HG03097 (cell line): ENCODE data around the gene IVNS1ABP.
"Not testable (repeated sequence)": the region's sequence is repeated elsewhere in the genome, so short reads cannot be mapped to it uniquely, and the experiment has no call there.

Experiments used
- ATAC-seq: cut with Tn5 transposase; IDR thresholded peaks from one replicate; pipeline ENCODE4 v1.9.1; 2021; ENCODE audit not compliant: unreplicated experiment, low FRiP score

IVNS1ABP gene

DNA sequence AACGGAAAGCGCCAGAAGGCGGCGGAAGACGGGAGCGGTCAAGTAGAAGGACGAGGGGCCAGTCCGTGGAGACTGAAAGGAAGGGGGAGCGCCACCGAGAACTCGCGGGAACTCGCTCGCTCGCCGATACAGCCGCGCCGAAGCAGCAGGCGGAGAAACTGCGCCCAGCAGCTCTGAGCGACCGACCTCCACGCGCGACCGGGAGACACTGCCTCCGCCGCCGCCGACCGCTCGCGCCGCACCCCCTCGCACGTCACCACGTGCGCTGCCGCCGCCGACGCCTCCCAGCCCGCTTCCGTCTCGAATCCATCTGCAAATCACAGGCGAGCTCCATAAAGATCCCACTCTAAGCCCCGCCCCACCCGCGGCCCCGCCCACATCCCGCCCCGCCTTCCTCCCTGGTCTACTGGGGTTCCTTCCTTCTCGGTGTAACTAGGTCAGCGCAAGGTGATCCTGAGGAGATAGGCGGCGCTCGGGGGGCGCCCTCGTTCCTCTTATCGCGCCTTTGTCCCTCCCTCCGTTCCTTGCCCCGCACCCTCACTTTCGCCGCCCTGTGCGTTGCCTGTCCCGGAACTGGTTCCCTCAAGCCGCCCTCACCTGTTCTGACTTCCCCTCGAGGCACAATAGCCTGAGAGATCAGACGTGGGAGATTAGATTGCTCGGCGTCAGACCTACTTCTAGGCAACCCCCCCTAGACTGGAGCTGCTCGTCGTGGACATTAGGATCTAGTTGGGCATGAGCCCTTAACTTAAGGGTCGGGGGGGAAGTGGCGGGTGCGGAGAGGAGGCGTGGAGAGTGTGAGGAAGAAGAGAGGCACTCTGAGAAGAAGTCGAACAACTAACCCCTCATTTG, at the start of gene IVNS1ABP:
Gene IVNS1ABP, minus strand, starts transcription at position 210 of the 852 bp plus-strand sequence. CDS start 7,750 bp downstream, outside the sequence.
- peak; percentile 73 for ATAC-seq

DNA sequence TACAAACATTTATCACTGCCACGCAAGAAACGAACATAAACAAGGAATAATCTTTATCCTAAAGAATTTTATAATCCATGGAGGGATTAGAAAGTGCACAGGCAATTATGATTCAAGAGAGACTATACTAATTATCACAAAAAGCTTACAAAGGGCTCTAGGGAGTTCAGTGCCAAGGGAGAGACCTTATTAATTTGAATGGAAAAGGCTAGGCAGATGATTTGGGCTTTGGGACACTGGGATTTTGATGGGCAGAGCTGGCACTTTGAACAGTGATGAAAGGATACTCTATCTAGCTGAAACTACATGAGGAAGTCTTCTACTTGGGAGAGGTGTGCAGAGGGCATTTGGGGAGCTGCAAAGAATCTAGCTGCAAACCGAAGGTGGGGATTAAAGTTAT, 48.9 kb upstream of the IVNS1ABP start:
- ATAC-seq, result no peak

DNA sequence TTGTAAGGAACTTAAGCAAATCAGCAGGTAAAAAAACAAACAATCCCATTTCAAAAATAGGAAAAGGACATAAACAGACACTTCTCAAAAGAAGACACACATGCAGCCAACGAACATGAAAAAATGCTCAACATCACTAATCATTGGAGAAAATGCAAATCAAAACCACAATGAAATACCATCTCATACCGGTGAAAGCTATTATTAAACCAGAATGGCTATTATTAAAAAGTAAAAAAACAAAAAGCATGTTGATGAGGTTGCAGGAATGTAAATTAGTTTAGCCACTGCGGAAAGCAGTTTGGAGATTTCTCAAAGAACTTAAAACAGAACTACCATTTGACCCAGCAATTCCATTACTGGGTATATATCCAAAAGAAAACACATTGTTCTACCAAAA, 47.5 kb upstream of the IVNS1ABP start:
- ATAC-seq, result not testable (repeated sequence)

DNA sequence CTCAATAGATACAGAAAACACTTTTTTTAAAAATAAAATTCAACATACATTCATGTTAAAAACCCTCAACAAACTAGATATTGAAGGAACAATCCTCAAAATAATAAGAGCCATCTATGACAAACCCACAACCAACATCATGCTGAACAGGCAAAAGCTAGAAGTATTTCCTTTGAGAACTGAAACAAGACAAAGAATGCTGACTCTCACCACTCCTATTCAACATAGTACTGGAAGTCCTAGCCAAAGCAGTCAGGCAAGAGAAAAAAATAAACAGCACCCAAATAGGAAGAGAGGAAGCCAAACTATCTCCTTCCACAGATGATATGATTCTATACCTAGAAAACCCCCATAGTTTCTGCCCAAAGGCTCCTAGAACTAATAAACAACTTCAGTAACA, 46.2 kb upstream of the IVNS1ABP start:
- no peak for ATAC-seq

DNA sequence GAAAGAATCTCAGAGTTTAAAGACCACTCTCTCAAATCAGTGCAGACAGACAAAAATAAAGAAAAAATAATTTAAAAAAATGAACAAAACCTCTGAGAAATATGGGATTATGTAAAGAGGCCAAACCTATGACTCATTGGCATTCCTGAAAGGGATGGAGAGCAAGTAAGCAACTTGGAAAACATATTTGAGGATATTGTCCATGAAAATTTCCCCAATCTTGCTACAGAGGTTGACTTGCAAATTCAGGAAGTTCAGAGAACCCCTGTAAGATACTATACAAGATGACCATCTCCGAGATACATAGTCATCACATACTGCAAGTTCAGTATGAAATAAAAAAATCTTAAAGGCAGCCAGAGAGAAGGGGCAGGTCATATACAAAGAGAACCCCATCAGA, 43.7 kb upstream of the IVNS1ABP start:
- no peak for ATAC-seq

DNA sequence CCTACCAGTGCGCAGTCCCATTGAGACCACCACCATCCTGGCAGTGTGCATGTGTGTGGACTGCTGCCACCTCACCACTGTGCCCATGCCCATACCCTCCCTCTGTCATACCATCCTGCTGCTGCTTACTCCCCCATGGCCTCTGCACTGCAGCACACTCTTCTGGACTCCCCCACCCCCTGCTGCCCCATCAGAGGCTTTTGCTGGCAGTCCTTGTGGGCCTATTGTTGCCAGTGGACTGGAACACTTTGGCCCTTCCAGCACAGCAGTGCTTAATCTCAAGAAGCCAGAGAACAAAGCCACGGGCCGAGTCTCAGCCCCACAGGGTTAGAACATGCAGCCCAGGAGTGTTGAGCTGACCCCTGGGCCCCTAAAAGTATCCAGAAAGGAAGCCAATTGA, 41.9 kb upstream of the IVNS1ABP start:
- no peak for ATAC-seq

DNA sequence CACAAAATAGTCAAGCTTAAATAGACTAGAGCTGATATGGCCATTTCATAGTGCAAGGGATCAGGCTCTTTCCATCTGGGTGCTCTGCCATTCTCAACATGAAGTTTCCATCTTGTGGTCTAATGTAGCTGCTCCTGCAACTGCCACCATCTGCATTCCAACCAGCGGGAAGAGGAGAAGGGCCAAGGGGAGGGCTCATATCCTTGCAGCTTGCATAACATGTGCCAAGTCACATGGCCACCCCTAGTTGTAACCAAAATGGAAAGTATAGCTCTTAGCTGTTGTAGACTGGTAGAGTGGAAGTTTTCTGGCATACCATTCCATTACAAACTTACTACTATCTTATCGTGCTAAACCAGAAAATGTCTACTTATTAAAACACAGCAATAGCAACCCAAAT, 38.9 kb upstream of the IVNS1ABP start:
- no peak for ATAC-seq

DNA sequence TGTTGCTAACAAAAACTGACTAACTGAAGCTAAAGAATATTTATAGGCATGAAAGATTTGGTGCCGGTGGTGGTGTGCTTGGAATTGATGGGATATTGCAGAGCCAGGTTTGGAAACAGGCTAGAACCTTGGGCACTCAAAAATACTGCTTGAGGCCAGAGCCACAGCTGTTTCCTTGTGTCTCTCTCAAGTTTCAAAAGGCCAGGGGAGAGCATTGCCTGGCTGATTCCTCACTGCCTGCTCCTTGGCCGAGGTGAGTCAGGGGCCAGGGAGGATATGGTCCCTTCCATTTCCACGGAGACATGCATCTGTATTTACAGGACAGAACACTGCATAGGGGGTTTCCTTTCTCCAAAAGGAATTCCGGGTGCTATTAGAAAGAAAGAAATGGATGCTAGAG, 36.1 kb upstream of the IVNS1ABP start:
- ATAC-seq, result no peak

DNA sequence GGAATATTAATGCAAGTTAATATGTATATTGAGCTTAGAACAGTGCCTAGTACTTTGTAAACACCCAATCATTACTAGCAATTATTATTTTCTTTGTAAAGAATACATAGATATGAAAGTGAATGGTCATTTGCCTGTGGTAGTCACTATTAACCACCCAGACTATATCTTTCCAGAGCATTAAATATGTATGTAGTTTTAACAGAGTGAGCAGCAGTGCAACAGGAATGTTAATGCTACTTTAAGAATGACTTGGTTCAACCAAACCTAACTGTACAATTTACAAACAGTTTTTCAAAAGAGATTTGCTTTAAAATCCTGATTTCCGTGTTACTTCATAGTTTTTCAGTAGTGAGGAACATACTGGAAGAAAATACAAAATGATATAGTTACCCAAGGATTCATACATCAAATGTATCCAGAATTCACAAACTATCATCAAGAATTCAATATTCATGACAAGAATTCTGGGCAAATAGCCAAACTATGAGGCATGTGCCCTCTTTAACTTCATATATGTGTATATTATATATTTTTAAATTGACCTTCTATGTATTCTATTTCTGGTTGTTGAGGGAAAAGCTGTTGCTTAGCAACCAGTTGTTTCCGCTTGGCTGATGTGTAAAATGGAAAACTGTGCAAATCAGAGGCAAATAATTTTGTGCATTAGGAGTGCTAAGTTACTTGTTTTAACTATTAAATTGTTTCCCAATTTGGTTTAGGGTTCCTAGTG, 34.9 kb upstream of the IVNS1ABP start:
- no peak for ATAC-seq

DNA sequence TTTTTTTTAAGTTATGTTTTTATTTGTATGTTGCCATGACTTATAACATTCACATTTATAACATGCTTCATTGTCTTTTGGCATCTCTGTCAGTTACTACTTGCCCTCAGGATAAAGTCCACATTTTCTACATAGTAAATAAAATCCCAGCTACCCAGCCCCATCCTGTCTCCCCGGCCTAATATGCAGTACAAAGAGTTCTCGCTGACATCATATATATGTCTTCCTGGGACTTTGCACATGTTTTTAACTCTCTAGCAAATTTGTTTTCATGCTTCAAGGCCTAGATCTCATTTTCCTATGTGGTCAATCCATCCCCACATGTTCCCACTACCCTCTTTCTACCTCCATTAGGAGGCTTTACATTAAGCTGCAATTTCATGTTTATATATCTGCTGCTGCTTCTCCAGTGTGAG, 33.0 kb upstream of the IVNS1ABP start:
- ATAC-seq, result no peak

DNA sequence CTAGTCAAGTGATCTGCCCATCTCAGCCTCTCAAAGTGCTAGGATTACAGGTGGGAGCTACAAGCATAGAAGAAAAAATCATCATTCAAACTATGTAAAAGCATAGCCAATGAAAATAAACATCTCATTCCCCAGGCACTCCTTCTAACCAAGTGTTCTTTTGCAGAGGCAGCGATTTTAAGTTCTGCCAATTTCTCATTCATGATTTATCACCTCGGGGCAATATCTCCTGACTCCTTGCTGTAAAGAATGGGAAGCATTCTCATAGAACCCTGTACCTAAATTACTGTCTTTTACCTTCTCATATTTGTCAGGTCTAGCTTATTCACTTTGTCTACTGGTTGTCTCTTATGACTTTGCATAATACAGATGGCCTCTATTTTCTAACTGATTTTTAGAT, 32.5 kb upstream of the IVNS1ABP start:
- no peak for ATAC-seq

DNA sequence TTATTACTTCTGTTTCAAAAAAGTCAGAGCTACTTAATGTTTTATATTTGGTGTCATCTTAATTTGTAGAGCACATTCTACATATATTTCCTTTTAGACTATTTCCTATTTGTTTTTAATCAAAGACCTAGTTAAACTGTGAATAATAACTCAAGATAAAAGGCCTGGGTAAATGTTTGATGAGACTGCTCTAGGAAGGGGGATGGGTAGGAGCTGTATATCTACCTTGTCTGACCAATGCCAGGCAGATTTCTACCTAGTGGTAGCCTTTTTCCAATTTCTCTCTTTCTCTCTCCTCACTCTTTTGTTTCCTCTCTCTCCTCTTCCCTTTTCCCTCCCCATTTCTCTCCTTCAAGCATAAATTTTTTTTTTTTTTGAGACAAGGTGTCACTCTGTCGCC, 31.9 kb upstream of the IVNS1ABP start:
- ATAC-seq, result no peak

DNA sequence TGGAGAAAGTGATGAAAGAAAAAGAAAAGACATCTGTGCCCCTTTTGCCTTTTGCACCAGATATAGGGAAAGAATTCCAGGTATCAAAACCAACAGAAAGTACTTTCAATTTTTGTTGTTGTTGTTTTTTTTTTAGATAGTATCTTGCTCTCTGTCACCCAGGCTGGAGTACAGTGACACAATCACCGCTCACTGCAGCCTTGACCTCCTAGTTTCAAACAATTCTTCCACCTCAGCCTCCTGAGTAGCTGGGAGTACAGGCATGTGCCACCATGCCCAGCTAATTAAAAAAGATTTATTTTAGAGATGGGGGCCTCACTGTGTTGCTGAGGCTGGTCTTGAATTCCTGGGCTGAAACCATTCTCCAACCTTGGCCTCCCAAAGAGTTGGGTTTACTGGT, 31.3 kb upstream of the IVNS1ABP start:
- no peak for ATAC-seq

DNA sequence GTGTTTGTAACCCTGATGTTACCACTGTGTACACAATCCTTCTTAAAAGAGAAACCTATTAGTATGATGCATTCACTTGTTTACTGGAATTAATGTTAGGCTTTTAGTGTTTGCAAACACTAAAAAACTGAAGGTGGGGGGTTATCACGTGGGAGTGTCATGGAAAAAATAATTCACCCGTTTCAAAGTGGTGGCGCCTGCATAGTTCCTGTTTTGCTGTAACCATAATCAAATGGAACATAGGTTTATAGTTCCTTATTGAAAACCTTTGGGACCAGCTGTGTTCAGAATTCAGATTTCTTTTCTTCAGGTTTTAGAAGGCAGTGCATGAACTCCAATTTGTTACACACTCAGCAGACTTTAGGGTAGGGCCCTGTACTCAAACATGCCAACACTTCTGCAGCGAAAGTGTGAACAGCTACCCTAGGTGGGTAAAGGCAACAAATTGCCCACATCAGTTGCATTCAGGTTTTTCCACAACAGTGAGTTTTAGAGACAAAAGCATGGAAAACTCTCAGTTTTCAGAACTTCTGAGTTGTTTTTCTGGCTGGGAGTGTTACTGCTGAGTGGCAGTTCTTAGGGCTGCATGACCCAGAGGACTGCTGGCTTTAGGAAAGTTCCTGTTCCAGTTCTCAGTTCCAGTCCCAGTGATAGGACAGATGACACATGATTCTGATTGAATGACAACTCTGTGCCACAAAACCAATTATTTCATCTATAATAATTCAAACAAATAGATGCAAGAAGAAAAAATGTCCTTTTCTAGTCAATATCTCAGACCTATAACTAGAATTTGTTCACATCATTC, 29.1 kb upstream of the IVNS1ABP start:
- ATAC-seq, result no peak

DNA sequence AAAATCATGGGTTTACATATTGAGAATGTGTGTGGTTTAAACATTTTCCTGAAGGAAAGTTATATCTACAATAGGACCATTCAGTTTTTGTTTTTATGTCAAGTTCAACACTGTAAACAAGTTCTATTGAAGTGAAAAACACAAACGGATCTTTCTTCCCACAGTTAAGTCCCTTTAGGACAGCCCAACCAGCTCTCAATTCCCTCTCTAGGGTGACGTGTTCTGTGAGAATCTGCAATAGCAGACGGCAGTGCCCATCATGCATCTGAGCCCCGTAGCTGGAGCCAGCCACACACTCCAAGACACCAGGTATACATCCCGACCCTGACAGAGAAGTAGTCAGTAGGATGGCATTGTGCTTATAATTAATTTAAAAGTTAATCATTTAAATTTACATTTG, 26.3 kb upstream of the IVNS1ABP start:
- no peak for ATAC-seq

DNA sequence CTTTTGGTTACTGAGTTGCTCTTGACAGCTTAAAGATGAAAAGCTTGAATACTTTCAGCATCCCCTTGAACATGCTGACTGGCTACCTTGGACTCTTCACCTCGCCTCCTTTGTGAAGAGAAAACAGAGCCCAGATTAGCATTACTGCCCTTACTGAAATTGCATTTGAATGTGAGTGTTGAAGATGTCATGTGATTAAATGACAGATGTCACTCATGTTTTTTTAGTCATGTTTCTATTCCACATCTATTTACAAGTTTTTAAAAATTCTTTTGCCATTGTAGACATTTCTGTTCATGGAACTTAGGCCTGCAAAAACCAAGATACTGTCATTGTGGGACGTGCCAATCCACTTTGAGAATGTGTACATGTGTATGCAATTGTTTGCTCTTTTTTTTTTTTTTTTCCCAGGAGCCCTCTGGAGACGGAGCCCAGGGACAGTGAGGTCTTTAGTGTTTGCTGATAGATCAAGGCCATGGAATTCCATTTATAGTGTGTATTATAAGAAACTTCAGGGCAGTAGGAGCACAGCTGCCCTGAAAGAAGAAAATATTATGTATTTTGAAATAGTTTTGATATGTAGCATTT, 25.7 kb upstream of the IVNS1ABP start:
- no peak for ATAC-seq

DNA sequence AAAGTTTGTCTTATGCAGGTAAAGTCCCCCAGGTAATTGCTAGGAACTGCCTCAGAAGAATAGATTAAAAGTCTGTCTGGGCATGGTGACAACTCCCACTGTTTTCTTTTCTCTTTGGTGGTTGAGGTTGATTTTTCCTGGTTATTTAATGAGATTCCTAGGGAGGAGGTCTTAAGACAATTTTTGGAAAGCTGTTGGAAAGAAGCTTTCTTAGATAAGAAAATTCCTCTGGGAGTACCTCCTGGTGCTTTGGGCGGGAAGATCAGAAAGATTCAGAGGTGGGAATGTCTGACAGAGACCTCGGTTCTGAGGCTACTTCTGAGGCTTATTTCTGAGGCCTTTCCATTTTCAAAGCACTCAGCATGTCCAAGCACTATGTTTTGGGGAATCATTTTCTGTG, 25.0 kb upstream of the IVNS1ABP start:
- no peak for ATAC-seq

DNA sequence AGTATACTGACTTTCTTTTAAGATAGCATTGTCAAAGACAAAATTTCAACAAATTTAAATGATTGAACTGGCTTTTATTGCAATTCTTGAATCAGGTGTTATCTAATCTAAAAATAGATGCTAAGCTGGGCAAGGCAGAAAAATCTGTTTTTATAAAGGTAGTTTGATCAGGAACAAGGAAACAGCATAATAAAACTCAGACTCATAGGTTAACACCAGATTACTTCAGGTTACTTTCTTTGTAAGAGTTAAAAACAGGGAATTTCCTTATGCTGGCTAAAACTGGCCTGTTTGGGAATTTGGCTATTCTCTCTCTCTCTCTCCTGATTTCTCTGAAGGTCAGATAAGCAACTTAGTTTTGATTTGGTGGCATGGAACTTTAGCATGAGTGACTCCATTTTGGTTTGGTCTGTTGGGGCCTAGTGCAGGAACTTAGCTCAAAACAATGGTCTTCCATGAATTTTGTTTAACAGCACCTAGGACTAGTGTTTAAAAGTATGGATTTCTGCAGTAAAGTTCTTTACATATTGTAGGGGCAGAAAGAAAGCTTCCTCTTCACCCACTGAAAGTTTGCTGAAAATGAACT, 24.2 kb upstream of the IVNS1ABP start:
- no peak for ATAC-seq

DNA sequence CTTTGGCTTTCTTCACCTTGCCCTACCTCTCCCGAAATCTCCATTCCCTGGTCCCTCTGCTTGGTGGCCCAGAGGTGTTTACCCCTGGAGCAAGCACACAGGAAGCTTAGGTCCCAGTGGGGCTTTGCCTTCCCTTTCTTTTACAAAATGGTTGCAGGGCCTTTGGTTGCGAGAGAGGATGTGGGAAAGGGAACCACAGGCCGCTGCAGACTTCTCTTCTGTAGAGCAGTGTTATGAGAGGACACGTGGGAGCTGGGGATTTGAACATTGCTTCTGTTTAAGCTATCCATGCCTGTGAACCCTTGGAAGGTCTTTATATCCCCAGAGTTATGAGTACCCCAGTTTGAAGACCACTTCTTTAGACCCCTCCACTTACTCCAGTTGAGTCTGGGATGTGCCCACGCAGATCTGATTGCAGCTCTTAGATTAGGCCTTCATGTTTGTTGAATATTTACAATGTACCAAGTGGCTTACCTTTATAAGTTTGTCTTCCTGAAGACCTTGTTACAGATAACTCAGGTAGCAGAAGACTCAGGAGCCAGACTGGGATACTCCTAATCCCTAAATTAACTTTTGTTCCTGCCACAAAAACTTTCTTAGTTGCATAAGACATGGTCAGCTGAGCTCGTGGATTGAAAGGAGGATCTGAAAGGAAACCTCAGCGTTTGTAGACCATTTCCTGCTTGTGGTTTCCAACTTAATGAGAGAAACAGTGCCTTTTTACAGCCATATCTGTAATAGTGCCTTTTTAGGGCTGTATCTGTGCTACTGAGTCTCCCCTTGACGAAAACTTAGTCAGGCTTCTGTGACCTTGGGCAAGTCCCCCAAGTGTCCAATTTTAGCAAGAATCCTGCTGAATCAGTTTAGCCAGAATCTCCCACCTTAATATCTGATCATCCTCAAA, 21.9 kb upstream of the IVNS1ABP start:
- peak; percentile 89 for ATAC-seq
